OCI-LY3 (cell line): ENCODE data around the gene RNASE4.

Experiments
- CTCF ChIP-seq: fragments of 200-600, 300-600 bp; sonication (generic); IDR thresholded peaks from 2 replicates; pipeline ENCODE4 v1.5.1; 2014; ENCODE audit warnings: antibody characterized with exemption, low read length, low read depth
- EZH2phosphoT487 ChIP-seq: fragments of 200-600 bp; shearing (Covaris generic); IDR thresholded peaks from 2 replicates; pipeline ENCODE4 v1.6.1; 2018; ENCODE audit warnings: antibody characterized with exemption, mixed run types, low read depth

GRCh38 chr14:20671597-20672283 is 12.6 kb upstream of the RNASE4 start:
- TF ChIP-seq CTCF (no peak), EZH2phosphoT487 (no peak)
